ENCODE data around the gene MPI.

DNA sequence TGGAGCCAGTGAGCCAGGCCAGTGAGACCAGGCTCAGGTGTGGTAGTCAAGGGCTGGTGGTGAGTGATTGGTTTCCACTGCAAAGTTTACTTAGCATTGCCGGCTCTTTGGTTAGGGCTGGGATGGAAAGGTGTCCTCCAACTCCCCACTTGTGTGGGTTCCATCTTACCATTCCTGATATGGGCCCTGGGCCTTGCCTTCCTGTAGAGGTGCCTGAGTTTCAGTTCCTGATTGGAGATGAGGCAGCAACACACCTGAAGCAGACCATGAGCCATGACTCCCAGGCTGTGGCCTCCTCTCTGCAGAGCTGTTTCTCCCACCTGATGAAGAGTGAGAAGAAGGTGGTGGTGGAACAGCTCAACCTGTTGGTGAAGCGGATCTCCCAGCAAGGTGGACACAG is 3.1 kb downstream of the MPI start:
- TF ChIP-seq CTCF (conservative IDR thresholded peaks at IDR 0.05; ENCODE audit: low read depth in 2 of 2) (no peak), POLR2AphosphoS5 (IDR thresholded peaks at IDR 0.05; ENCODE audit: low read depth) (no peak), EZH2 (IDR thresholded peaks at IDR 0.05; ENCODE audit: low read depth, unreplicated experiment) (no peak), REST (IDR thresholded peaks at IDR 0.05; ENCODE audit: unreplicated experiment) (no peak), CREB1 (CRISPR knock-in tag; IDR thresholded peaks at IDR 0.05; ENCODE audit: low read depth) (no peak), STAT1 (IDR thresholded peaks at IDR 0.05; ENCODE audit: unreplicated experiment) (no peak), EZH2phosphoT487 (IDR thresholded peaks at IDR 0.05; ENCODE audit: unreplicated experiment) (no peak)

Data from GM23338 (cell line).